Skin epidermis (tissue), 12 donors: ENCODE data around the gene AFTPH.

Experiments
- H3K27ac ChIP-seq, 21 experiments: fragments of 200-600 bp; sonication (generic) in 11 of 21; one replicate each; pipeline ENCODE4 v1.5.0; 2020; ENCODE audit warnings: mild to moderate bottlenecking in 3 of 21, inconsistent platforms in 2 of 21, moderate library complexity in 2 of 21
- H3K4me3 ChIP-seq, 7 experiments: fragments of 200-600 bp; sonication (generic) in 2 of 7; one replicate each; pipeline ENCODE4 v1.5.0; 2020; ENCODE audit warnings: inconsistent platforms in 2 of 7, mild to moderate bottlenecking in 2 of 7, moderate library complexity in 1 of 7

The AFTPH gene

GRCh38 chr2:64534363-64534762, 10.2 kb downstream of the AFTPH start:
- no peak overlapping the region for H3K4me3 ChIP-seq
- no peak overlapping the region for H3K27ac ChIP-seq

GRCh38 chr2:64535024-64535423, 10.9 kb downstream of the AFTPH start:
- Histone ChIP-seq H3K27ac (no peak overlapping the region), H3K4me3 (no peak overlapping the region)

GRCh38 chr2:64537991-64538390, 13.9 kb downstream of the AFTPH start:
- Histone ChIP-seq H3K4me3 (no peak overlapping the region), H3K27ac (no peak overlapping the region)

GRCh38 chr2:64538764-64539433, 14.8 kb downstream of the AFTPH start:
- H3K4me3 ChIP-seq = no peak overlapping the region
- H3K27ac ChIP-seq = no peak overlapping the region

GRCh38 chr2:64540615-64541014, 16.5 kb downstream of the AFTPH start:
- no peak overlapping the region for H3K4me3 ChIP-seq
- H3K27ac ChIP-seq = no peak overlapping the region

GRCh38 chr2:64541547-64541946, 17.4 kb downstream of the AFTPH start:
- H3K4me3 ChIP-seq = no peak overlapping the region
- no peak overlapping the region for H3K27ac ChIP-seq

- no peak overlapping the region for H3K27ac ChIP-seq
- no peak overlapping the region for H3K4me3 ChIP-seq
These were observed 18.2 kb downstream of the AFTPH start for GRCh38 chr2:64542071-64543007.

GRCh38 chr2:64543008-64543697, 19.0 kb downstream of the AFTPH start:
- Histone ChIP-seq H3K4me3 (no peak overlapping the region), H3K27ac (no peak overlapping the region)

- no peak overlapping the region for H3K27ac ChIP-seq
- no peak overlapping the region for H3K4me3 ChIP-seq
These were observed 24.6 kb downstream of the AFTPH start for GRCh38 chr2:64548761-64549160.

- Histone ChIP-seq H3K4me3 (no peak overlapping the region), H3K27ac (no peak overlapping the region)
These were observed 25.9 kb downstream of the AFTPH start for GRCh38 chr2:64550042-64550441.

GRCh38 chr2:64551851-64552250, 27.7 kb downstream of the AFTPH start:
- Histone ChIP-seq H3K27ac (no peak overlapping the region), H3K4me3 (no peak overlapping the region)

- Histone ChIP-seq H3K27ac (no peak overlapping the region), H3K4me3 (no peak overlapping the region)
These were observed 30.0 kb downstream of the AFTPH start for GRCh38 chr2:64554117-64554516.

GRCh38 chr2:64558445-64559081, 34.4 kb downstream of the AFTPH start:
- no peak overlapping the region for H3K27ac ChIP-seq
- no peak overlapping the region for H3K4me3 ChIP-seq

GRCh38 chr2:64562148-64562784, 38.1 kb downstream of the AFTPH start:
- H3K4me3 ChIP-seq = no peak overlapping the region
- no peak overlapping the region for H3K27ac ChIP-seq

GRCh38 chr2:64563436-64563938, 39.4 kb downstream of the AFTPH start:
- no peak overlapping the region for H3K27ac ChIP-seq
- no peak overlapping the region for H3K4me3 ChIP-seq

- Histone ChIP-seq H3K4me3 (no peak overlapping the region), H3K27ac (no peak overlapping the region)
These were observed 42.0 kb downstream of the AFTPH start for GRCh38 chr2:64565949-64566710.

GRCh38 chr2:64567473-64567872, 43.3 kb downstream of the AFTPH start:
- H3K27ac ChIP-seq = no peak overlapping the region

GRCh38 chr2:64568836-64569235, 44.7 kb downstream of the AFTPH start:
- Histone ChIP-seq H3K27ac (no peak overlapping the region), H3K4me3 (no peak overlapping the region)

More at GRCh38 chr2:64567473-64567872, 43.3 kb downstream of the AFTPH start:
- H3K4me3 ChIP-seq = no peak overlapping the region

GRCh38 chr2:64574871-64575270, 50.7 kb downstream of the AFTPH start:
- H3K27ac ChIP-seq = no peak overlapping the region
- no peak overlapping the region for H3K4me3 ChIP-seq
